ENCODE results near the gene VAV2. TPM values are rescaled to one million over a fixed set of nuclear protein-coding genes. Genes with fewer than 3 reads are reported as not detected.

Gene VAV2
- total and polyA plus RNA-seq, 2 of the 4 experiments (the other 2 are of a cell fraction) = 10.8 to 13.4 TPM

DNA sequence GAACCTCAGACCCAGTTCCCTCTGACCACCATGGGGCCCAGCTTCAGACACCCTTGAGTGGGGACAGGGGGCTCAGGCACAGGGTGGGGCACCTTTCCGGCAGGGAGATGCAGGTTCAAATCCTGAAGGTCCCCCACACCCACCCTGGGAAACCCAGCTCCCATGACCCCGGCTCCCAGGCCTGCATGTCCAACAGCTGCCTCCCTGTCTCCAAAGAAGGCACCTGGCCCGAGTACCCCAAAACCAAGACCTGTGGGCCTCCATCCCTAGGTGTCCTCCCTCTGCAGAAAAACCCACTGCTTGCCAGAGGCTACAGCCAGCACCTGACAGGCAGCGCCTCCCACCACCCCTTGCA lies 38.5 kb downstream of the VAV2 start:
- Histone ChIP-seq H3K4ac (ENCODE audit: low read depth, low read length) (no peak overlapping the region), H2AK9ac (replicated peaks; ENCODE audit: low read depth, low read length, poor library complexity) (no peak overlapping the region), H3K14ac (replicated peaks; ENCODE audit: low read depth, low read length) (no peak overlapping the region), H4K20me1 (ENCODE audit: insufficient read depth, low read length) (peaks cover 72% of the 10 kb centered on the region), H3K9ac (ENCODE audit: low read depth, low read length) (no peak overlapping the region), H2BK5ac (ENCODE audit: low read depth, low read length, poor library complexity, severe bottlenecking) (no peak overlapping the region), H4K5ac (ENCODE audit: low read depth, low read length) (no peak overlapping the region), H4K8ac (ENCODE audit: low read depth in 2 of 2, low read length in 2 of 2) (no peak overlapping the region), H3K27me3 (ENCODE audit: control insufficient read depth, insufficient read depth, low read length) (no peaks in the 10 kb centered on the region), H3K23ac (ENCODE audit: low read depth, low read length) (no peak overlapping the region), H2BK120ac (ENCODE audit: low read depth, low read length) (no peak overlapping the region), H3K18ac (ENCODE audit: low read depth, low read length) (no peak overlapping the region), H4K91ac (ENCODE audit: insufficient read depth, low read depth, low read length) (no peak overlapping the region), H3K9me3 (ENCODE audit: control insufficient read depth, insufficient read depth, low read length) (no peaks in the 10 kb centered on the region), H3K4me2 (ENCODE audit: low read depth, low read length) (no peak overlapping the region), H3K79me1 (ENCODE audit: low read depth in 1 of 2, low read length in 2 of 2) (peaks cover 29 to 78% of the 10 kb centered on the region in 2 experiments), H3K56ac (ENCODE audit: extremely low read depth, insufficient read depth, low read length) (no peak overlapping the region), H3K27ac (ENCODE audit: insufficient read depth, low read length) (no peak overlapping the region), H3K9me1 (ENCODE audit: insufficient read depth, low read length) (peaks cover 4% of the 10 kb centered on the region), H3K4me1 (ENCODE audit: control insufficient read depth, insufficient read depth, low read length) (peaks cover 29% of the 10 kb centered on the region), H2AK5ac (ENCODE audit: low read depth, low read length) (no peak overlapping the region), H2AFZ (replicated peaks; ENCODE audit: low read length, poor library complexity) (no peak overlapping the region), H2BK15ac (ENCODE audit: low read depth, low read length) (no peak overlapping the region), H3K36me3 (ENCODE audit: control insufficient read depth, insufficient read depth, low read length) (no peaks in the 10 kb centered on the region), H2BK20ac (ENCODE audit: low read depth, low read length) (no peak overlapping the region), H3K4me3 (ENCODE audit: insufficient read depth, low read depth, low read length) (no peak overlapping the region)
- no TSS peak for BruUV-seq (replicated peaks)
- in situ Hi-C loops (cut with MboI; ENCODE audit: low sequenced_read_pairs) = no loop called here
- dilution Hi-C loops (cut with HindIII; ENCODE audit: low sequenced_read_pairs, unreplicated experiment) = no loop called here
- intact Hi-C loops (cut with micrococcal nuclease) = no loop called here
- POLR2A ChIA-PET (ENCODE audit: unreplicated experiment) = no interaction called here
- 100% methylated on average over 1 of the region's 4 CpGs; no CpG with 5 or more reads in 1 of the 2 experiments for WGBS, 2 experiments (ENCODE audit: extremely low coverage in 2 of 2, insufficient read length in 1 of 2)
- ATAC-seq (ENCODE audit: low read depth) (no peak), DNase-seq (no peak)
- CTCF ChIA-PET = no interaction called here
- no peak for TF ChIP-seq USF2 (IDR thresholded peaks at IDR 0.05; ENCODE audit: low read depth, low read length)
- no peak for TF ChIP-seq CHD1 (IDR thresholded peaks at IDR 0.05; ENCODE audit: low read depth, low read length)
- TF ChIP-seq RFX5 (IDR thresholded peaks at IDR 0.05; ENCODE audit: low read depth, low read length) = no peak
- no peak for TF ChIP-seq MAZ (IDR thresholded peaks at IDR 0.05; ENCODE audit: borderline replicate concordance, low read depth, low read length)
